Right cardiac atrium (tissue), 5 donors: ENCODE results near the gene GPC4. TPM values are rescaled to one million over a fixed set of nuclear protein-coding genes. Genes with fewer than 3 reads are reported as not detected.

ENCODE experiments used
- ATAC-seq, 2 donors: fragments of 200-7000 bp; cut with Tn5 transposase; one replicate each; pipeline versions ENCODE4 v1.8.0 to v1.9.1; 2020; ENCODE audit warnings: moderate library complexity in 2 of 2, mild to moderate bottlenecking in 1 of 2
- DNase-seq, 3 donors: peaks; one replicate each; pipeline ENCODE4 v3.0.0-alpha.2; 2020
- H3K27ac ChIP-seq: one replicate; pipeline ENCODE4 v1.5.1; 2013; ENCODE audit warnings: mild to moderate bottlenecking, low read length, control low read depth, moderate library complexity
- H3K27me3 ChIP-seq: one replicate; pipeline ENCODE4 v1.6.1; 2013; ENCODE audit not compliant: control insufficient read depth, insufficient read depth
- H3K4me1 ChIP-seq: one replicate; pipeline ENCODE4 v1.6.1; 2013; ENCODE audit warnings: low read length; ENCODE audit not compliant: control insufficient read depth, insufficient read depth
- H3K4me3 ChIP-seq: one replicate; pipeline ENCODE4 v1.5.1; 2013; ENCODE audit warnings: low read length, control low read depth
- H3K9me3 ChIP-seq: one replicate; pipeline ENCODE4 v1.6.1; 2013; ENCODE audit warnings: low read length; ENCODE audit not compliant: control insufficient read depth
- WGBS: extraction: QIAGEN DNeasy Blood & Tissue Kit; methylation state at CpG from one replicate; pipeline ENCODE4 v1.1.7; 2013; 5-methylcytosine and 5-hydroxymethylcytosine counted together
- intact Hi-C, 4 donors: fragments of 100-400 bp; cut with DNase I; formaldehyde crosslinking; loops; one replicate each; pipeline versions ENCODE4 v1.11.0 to v1.14.0; 2022 to 2023
- polyA plus RNA-seq: library from polyadenylated mRNA; stranded (reverse); fragments of 200-250 nt; gene quantifications from one replicate; pipeline ENCODE4 v1.2.3, GENCODE V29; 2013
- total RNA-seq, 4 donors: library from RNA; stranded (reverse); fragmentation: NEBNext Ultra II Directional; extraction: Animal tissue kit (Norgen Biotek cat#: 25700); gene quantifications; one replicate each; pipeline ENCODE4 v1.2.1, GENCODE V29; 2021
- donor health status: healthy with polysubstance abuse.
- donor health status: DM: no; HTN: yes; CAD: no.
- donor health status: DM: no; HTN: no; CAD: no.
- donor health status: DM: no; HTN: yes; CAD: no; lungs with severe emphysema.
- donor health status: DM: yes; HTN: yes; CAD: no.

The GPC4 gene
- total and polyA plus RNA-seq, 5 donors = 4.9 to 9.3 (median 7.1) TPM

GRCh38 chrX:133384454-133384853 is 30.8 kb downstream of the GPC4 start:
- no peak overlapping the region for H3K4me3 ChIP-seq
- DNase-seq (no peak), ATAC-seq (no peak)
- H3K4me1 ChIP-seq = no peaks in the 10 kb centered on the region
- no peaks in the 10 kb centered on the region for H3K27me3 ChIP-seq
- no peaks in the 10 kb centered on the region for H3K9me3 ChIP-seq
- 86% methylated on average over 6 of the region's 6 CpGs for WGBS
- intact Hi-C loops = no loop called here
- no peak overlapping the region for H3K27ac ChIP-seq

- no peaks in the 10 kb centered on the region for H3K27me3 ChIP-seq
- H3K4me1 ChIP-seq = no peaks in the 10 kb centered on the region
- H3K27ac ChIP-seq = no peak overlapping the region
- intact Hi-C loops = no loop called here
- H3K4me3 ChIP-seq = no peak overlapping the region
- DNase-seq (no peak), ATAC-seq (no peak)
- no peaks in the 10 kb centered on the region for H3K9me3 ChIP-seq
- WGBS = 79% methylated on average over 10 of the region's 10 CpGs
Measured at GRCh38 chrX:133380711-133381619, 34.3 kb downstream of the GPC4 start.

DNA sequence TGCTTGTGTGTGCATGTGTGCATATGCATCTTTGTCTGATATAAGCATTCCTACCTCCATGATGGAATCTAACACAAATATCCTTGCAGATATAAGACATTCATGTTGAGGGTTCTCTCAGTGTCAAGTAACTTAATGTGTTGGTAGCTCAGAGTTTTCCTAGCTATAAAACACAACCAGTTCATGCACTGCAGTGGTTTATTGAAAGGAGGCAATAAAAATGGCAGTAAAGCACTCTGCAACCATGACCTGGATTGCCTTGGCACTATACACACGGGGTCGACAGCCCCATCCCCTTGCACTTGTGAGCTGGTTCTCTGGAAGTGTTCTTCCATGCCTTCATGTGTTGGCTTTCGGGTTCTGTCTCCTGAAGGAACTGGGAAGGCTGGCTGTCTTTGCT is 38.9 kb downstream of the GPC4 start:
- no peaks in the 10 kb centered on the region for H3K27me3 ChIP-seq
- intact Hi-C loops = no loop called here
- H3K9me3 ChIP-seq = no peaks in the 10 kb centered on the region
- DNase-seq (no peak), ATAC-seq (no peak)
- no peak overlapping the region for H3K27ac ChIP-seq
- H3K4me3 ChIP-seq = no peak overlapping the region
- H3K4me1 ChIP-seq = no peaks in the 10 kb centered on the region
- WGBS = 85% methylated on average over 3 of the region's 3 CpGs

DNA sequence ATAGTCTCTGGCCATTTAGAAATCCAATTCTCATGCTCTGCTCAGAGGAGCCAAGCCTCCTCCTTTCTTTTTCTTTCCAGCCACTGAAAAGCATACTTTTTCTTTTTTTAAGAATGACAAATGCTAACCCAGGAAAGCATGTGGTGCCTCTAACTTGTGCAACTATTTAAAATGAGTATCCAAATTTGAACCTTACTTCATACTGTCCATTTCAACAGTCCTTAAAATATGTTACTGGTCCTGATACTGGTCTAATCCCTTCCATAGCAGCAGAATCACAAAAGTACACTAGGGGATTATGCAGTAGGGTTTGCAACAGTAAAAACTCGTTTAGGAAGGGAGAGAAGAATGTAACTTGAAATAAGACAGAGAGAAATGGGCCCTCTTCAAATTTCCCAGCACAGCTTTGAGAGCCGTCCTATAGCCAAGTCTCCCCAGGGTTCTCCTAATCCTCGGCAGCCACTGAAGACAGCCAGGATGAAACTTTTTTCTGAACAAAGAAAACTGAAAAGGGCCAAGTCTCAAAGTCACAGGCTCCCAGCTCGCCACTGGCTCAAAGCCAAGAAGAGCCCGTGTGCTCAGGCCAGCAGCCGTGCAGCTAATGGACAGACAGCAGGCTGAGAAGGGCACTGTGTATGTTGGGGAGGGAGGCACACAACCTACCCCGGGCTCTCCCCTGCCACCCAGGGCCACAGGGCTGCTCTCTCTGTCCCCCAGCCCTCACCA is 39.5 kb downstream of the GPC4 start:
- Histone ChIP-seq H3K27ac (no peak overlapping the region), H3K4me3 (no peak overlapping the region), H3K4me1 (no peaks in the 10 kb centered on the region), H3K9me3 (no peaks in the 10 kb centered on the region), H3K27me3 (no peaks in the 10 kb centered on the region)
- peak in 1 of 2 donors; percentile 35 for ATAC-seq
- 26% methylated on average over 7 of the region's 7 CpGs for WGBS
- peak; percentile 18 to 67 (median 57) for DNase-seq
- intact Hi-C loops = no loop called here

DNA sequence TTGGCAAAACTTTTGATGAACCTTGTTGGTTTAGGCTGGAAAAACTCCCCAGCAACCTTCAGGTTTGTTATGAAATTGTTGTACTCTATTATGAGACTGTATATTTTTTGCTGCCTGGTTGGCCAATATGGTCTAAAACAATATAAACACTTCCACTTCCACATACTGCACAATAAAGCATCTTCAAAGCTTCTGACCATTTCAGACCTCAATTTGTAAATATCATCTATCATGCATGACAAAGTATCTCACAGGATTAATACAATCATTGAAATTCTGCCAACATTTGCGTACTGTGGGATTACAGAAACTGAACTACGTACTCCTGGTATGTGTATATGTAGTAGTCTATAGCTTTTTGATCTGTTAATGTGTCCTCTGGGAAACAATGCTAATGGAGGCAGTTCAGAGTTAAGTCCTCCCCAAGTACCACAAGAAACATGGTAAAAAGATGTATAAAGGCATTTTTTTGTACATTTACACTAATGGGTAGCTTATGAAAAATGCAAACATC is 40.4 kb downstream of the GPC4 start:
- intact Hi-C loops = no loop called here
- 74% methylated on average over 2 of the region's 2 CpGs for WGBS
- ATAC-seq (no peak), DNase-seq (no peak)
- H3K4me3 ChIP-seq = no peak overlapping the region
- H3K27ac ChIP-seq = no peak overlapping the region
- no peaks in the 10 kb centered on the region for H3K9me3 ChIP-seq
- no peaks in the 10 kb centered on the region for H3K27me3 ChIP-seq
- H3K4me1 ChIP-seq = no peaks in the 10 kb centered on the region

DNA sequence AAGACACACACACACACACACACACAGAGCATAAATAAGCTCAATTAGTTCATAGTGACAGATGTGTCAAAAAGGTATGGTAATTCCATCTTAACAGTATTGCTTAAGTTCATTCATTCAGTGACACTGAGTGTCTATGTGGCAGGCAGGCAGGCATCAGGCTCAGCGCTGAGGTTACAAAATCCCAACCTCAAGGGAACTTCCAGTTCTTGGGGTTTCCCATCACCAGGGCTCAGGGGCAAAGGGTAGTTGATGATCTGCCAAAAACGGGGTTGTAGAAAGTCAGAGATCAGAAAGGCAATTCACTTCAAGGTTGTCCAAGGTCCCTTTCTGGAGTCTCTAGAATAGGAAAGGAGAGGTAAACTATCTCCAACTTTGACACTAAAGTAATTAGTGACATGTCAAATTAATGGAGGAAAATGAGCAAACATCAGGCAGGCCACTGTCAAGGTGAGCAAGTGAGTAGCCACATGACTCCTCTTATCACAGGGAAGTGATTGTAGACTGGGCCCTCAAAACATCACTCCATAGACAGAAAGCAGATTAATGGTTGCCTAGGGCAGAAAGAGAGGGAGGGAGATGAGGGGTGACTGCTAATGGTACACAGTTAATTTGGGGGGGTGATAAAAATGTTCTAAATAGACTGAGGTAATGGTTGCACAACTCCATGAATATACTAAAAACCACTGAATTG is 41.8 kb downstream of the GPC4 start:
- H3K4me3 ChIP-seq = no peak overlapping the region
- H3K27me3 ChIP-seq = no peaks in the 10 kb centered on the region
- DNase-seq = no peak
- H3K4me1 ChIP-seq = no peaks in the 10 kb centered on the region
- ATAC-seq = no peak
- 70% methylated on average over 2 of the region's 2 CpGs for WGBS
- intact Hi-C loops = no loop called here
- H3K9me3 ChIP-seq = no peaks in the 10 kb centered on the region
- H3K27ac ChIP-seq = no peak overlapping the region

- WGBS = 96% methylated on average over 3 of the region's 3 CpGs
Measured at GRCh38 chrX:133370696-133371275, 44.5 kb downstream of the GPC4 start.

GRCh38 chrX:133369065-133369464 is 46.2 kb downstream of the GPC4 start:
- Histone ChIP-seq H3K9me3 (no peaks in the 10 kb centered on the region), H3K4me1 (no peaks in the 10 kb centered on the region), H3K27me3 (no peaks in the 10 kb centered on the region), H3K4me3 (no peak overlapping the region), H3K27ac (no peak overlapping the region)
- 62% methylated on average over 2 of the region's 2 CpGs for WGBS
- ATAC-seq (no peak), DNase-seq (no peak)
- intact Hi-C loops = no loop called here

More at GRCh38 chrX:133370696-133371275, 44.5 kb downstream of the GPC4 start:
- Histone ChIP-seq H3K9me3 (no peaks in the 10 kb centered on the region), H3K27me3 (no peaks in the 10 kb centered on the region), H3K4me3 (no peak overlapping the region), H3K4me1 (no peaks in the 10 kb centered on the region), H3K27ac (no peak overlapping the region)
- DNase-seq (no peak), ATAC-seq (no peak)
- intact Hi-C loops = no loop called here

GRCh38 chrX:133366735-133367134 is 48.6 kb downstream of the GPC4 start:
- Histone ChIP-seq H3K27me3 (no peaks in the 10 kb centered on the region), H3K4me1 (no peaks in the 10 kb centered on the region), H3K4me3 (no peak overlapping the region), H3K27ac (no peak overlapping the region), H3K9me3 (no peaks in the 10 kb centered on the region)
- ATAC-seq = no peak
- intact Hi-C loops = no loop called here
- no peak for DNase-seq

DNA sequence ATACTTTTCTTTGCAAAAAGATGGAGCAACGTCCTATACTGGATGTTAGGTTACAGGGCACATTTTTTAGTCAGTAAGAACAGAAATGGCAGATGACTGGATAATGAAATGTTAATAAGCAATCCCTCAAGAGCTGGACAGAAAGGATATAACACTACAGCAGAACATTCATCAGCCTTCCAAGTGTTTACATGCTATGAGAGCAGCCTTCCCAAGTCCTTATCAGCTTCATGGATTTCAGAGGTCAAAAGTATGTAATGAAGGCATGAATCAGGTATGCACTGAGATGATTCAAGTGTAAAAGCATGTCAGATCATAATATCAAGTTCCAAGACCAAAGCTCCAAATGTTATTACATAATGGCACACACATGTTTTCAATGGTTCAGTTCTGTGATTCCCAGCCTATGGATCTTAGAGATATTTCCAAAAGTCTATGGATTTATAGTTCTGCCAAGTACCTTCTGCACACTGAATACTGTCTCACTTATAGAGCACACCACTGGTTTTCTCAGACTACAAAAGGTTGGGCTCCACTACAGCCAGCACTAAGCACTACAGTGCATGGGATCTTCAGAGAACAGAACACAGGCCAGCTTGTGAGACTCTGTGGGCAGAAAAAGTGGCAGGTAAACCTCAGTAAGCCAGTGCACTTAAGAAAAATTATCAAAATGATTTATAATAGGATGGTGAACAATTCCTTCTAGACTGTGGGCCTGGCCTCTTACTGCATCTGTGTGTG is 49.2 kb downstream of the GPC4 start:
- no peak for ATAC-seq
- Histone ChIP-seq H3K4me3 (no peak overlapping the region), H3K4me1 (no peaks in the 10 kb centered on the region), H3K9me3 (no peaks in the 10 kb centered on the region), H3K27me3 (no peaks in the 10 kb centered on the region), H3K27ac (no peak overlapping the region)
- no peak for DNase-seq
- intact Hi-C loops = no loop called here
- 33% methylated on average over 1 of the region's 1 CpG for WGBS
